Thymus (tissue), 2 donors: ENCODE results near the gene SLC10A1. TPM values are rescaled to one million over a fixed set of nuclear protein-coding genes. Genes with fewer than 3 reads are reported as not detected.

Source experiments
- polyA plus RNA-seq: library from polyadenylated mRNA; stranded (reverse); fragments of 200-250 nt; gene quantifications from one replicate; pipeline ENCODE4 v1.2.3, GENCODE V29; 2013
- total RNA-seq: library from RNA; stranded (reverse); fragments of 120-200 nt; gene quantifications from one replicate; pipeline ENCODE4 v1.2.4, GENCODE V29; 2013
- donor health status: healthy.

Gene SLC10A1
- total and polyA plus RNA-seq, 2 donors, result 0.02 TPM; not detected in 1

Other genes starting within 250 kb of the SLC10A1 start
- gene CCDC177, start 222.4 kb downstream of the SLC10A1 start, total RNA-seq, result 0.05 TPM
- gene CCDC177, start 222.4 kb downstream of the SLC10A1 start, polyA plus RNA-seq, result 0.02 TPM
- 7.8 TPM for gene SUSD6, start 185.6 kb downstream of the SLC10A1 start, total RNA-seq
- gene SUSD6, start 185.6 kb downstream of the SLC10A1 start, polyA plus RNA-seq, result 23.7 TPM
- 315 TPM for gene SRSF5, start 30.1 kb downstream of the SLC10A1 start, total RNA-seq
- gene SRSF5, start 30.1 kb downstream of the SLC10A1 start, polyA plus RNA-seq, result 589 TPM
- gene SMOC1, start 82.2 kb upstream of the SLC10A1 start, total RNA-seq, result 0.19 TPM
- gene SMOC1, start 82.2 kb upstream of the SLC10A1 start, polyA plus RNA-seq, result 0.71 TPM